EL (cell line): ENCODE data around the gene PRRT2.

Experiments used
- DNase-seq: peaks from one replicate; pipeline ENCODE4 v3.0.0-alpha.2; 2016

The PRRT2 gene

DNA sequence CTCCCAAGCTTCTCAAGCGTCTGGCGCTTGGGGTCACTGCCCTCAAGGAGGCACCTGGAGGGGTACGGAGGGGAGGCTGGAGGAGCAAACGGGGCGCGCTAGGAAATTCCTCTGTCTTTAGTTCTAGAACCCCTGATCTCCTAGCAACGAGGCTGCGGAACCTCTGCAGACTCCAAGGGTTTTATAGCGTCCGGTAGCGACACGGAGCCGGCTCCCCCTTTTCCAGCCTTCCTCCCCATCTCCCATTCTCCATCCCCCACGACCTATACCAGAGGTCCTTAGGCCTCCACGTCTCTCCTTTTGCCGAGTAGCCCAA lies 51.6 kb downstream of the PRRT2 start:
- no peak for DNase-seq

DNA sequence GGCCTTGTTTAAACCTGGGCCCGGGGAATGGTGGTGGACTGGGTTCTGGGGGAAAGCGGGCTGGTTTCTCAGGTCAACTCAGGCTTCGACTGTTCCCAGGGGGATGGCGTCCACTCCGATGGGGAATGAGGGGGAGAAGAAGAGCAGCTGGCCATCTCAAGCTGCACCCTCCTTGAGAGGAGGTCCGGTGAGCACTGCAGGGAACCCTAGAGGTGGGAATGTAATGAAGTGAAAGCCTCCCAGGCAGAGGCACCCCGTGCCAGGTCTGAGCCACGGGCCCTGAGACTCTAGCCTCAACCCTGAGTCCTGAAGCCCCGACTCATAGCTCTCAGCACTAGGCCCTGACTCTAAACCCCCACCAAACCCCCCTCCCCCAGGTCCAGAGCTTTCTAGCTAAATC lies 52.2 kb downstream of the PRRT2 start:
- DNase-seq, result no peak
